GM23248 (cell line): ENCODE data around the gene BAX.

Source experiments
- EZH2 ChIP-seq: fragments of 200-600 bp; sonication (generic); IDR thresholded peaks from 2 replicates; pipeline ENCODE4 v1.6.1; 2018; ENCODE audit warnings: antibody characterized with exemption, mild to moderate bottlenecking; ENCODE audit not compliant: insufficient read depth, poor library complexity, severe bottlenecking
- EZH2phosphoT487 ChIP-seq: fragments of 200-600 bp; sonication (generic); IDR thresholded peaks from 2 replicates; pipeline ENCODE4 v1.6.1; 2018; ENCODE audit warnings: antibody characterized with exemption, moderate library complexity, mild to moderate bottlenecking, low read depth; ENCODE audit not compliant: insufficient read depth

- TF ChIP-seq EZH2 (no peak), EZH2phosphoT487 (no peak)
Observed at GRCh38 chr19:48925240-48925843, 29.3 kb upstream of the BAX start.
